Bronchial epithelial cell (primary cell): ENCODE results near the gene SAMD3. TPM values are rescaled to one million over a fixed set of nuclear protein-coding genes. Genes with fewer than 3 reads are reported as not detected.
"Not testable (repeated sequence)": the region's sequence is repeated elsewhere in the genome, so short reads cannot be mapped to it uniquely, and the experiment has no call there.

ENCODE experiments used
- DNase-seq: peaks from one replicate; pipeline ENCODE4 v3.0.0-alpha.2; 2010; ENCODE audit warnings: low read depth
- FAIRE-seq: peaks from 2 replicates; lab custom pipeline; 2011; peaks lifted over from hg19 to GRCh38; lab: Jason Lieb, UNC
- H3K27me3 ChIP-seq: 2 replicates; pipeline ENCODE4 v1.5.1; 2011; ENCODE audit warnings: low read length; ENCODE audit not compliant: control insufficient read depth, insufficient read depth
- H3K36me3 ChIP-seq: 2 replicates; pipeline ENCODE4 v1.5.1; 2011; ENCODE audit warnings: low read length; ENCODE audit not compliant: control insufficient read depth, insufficient read depth
- H3K4me3 ChIP-seq: 2 replicates; pipeline ENCODE4 v1.5.1; 2011; ENCODE audit warnings: mild to moderate bottlenecking, low read depth, low read length, control low read depth
- total RNA-seq: library from RNA; depleted of rRNA; stranded (reverse); fragments of >200 nt; gene quantifications from 2 replicates; pipeline ENCODE4 v1.2.1, GENCODE V29; 2014
- TF ChIP-seq, protein P1 (sequence below): IDR thresholded peaks from 2 replicates; pipeline ENCODE4 v1.5.1; 2011; ENCODE audit warnings: mild to moderate bottlenecking, moderate library complexity, low read length, control low read depth, inconsistent platforms; ENCODE audit not compliant: insufficient read depth, severe bottlenecking

Gene SAMD3
- total RNA-seq, 1 donor from 2014 or later = not detected

DNA sequence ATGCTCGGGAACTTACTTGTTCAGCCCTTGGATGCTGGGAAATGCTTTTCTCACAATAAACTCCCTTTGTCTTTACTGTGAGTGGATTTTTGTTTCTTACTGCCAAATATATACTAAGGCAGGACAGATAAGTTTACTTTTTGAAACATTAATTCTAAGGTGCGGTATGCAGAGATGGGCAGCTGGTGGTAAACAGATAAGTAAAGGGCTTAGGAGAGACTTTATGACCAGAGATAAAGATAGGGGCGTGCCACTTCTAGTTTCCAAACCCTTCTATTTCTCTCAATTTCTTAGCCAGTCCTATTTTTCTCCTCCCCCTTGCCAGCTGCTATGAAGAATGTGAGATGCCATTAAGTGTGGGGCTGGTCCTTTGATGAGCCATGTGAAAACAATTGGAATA, 16.3 kb downstream of the SAMD3 start:
- DNase-seq (no peak), FAIRE-seq (no peak)
- H3K36me3 ChIP-seq = no peaks in the 10 kb centered on the region
- no peaks in the 10 kb centered on the region for H3K27me3 ChIP-seq
- no peak overlapping the region for H3K4me3 ChIP-seq
- TF ChIP-seq, protein P1, sequence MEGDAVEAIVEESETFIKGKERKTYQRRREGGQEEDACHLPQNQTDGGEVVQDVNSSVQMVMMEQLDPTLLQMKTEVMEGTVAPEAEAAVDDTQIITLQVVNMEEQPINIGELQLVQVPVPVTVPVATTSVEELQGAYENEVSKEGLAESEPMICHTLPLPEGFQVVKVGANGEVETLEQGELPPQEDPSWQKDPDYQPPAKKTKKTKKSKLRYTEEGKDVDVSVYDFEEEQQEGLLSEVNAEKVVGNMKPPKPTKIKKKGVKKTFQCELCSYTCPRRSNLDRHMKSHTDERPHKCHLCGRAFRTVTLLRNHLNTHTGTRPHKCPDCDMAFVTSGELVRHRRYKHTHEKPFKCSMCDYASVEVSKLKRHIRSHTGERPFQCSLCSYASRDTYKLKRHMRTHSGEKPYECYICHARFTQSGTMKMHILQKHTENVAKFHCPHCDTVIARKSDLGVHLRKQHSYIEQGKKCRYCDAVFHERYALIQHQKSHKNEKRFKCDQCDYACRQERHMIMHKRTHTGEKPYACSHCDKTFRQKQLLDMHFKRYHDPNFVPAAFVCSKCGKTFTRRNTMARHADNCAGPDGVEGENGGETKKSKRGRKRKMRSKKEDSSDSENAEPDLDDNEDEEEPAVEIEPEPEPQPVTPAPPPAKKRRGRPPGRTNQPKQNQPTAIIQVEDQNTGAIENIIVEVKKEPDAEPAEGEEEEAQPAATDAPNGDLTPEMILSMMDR = no peak

DNA sequence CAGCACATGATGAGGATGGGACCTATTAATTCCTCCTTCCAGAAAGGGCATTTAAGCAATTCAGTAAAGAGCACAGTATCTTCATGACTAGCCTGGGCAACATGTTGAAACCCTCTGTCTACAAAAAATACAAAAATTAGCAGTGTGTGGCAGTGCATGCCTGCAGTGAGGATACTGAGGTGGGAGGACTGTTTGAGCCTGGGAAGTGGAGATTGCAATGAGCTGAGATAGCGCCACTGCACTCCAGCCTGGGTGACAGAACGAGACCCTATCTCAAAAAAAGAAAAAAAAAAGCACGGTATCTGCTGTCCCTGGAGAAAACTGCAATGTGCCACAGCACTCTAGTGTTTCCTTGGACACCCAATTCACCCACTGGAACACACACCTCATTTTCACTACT, 18.4 kb downstream of the SAMD3 start:
- TF ChIP-seq, protein P1 = no peak
- Histone ChIP-seq H3K27me3 (no peaks in the 10 kb centered on the region), H3K4me3 (no peak overlapping the region), H3K36me3 (no peaks in the 10 kb centered on the region)
- DNase-seq (no peak), FAIRE-seq (no peak)

DNA sequence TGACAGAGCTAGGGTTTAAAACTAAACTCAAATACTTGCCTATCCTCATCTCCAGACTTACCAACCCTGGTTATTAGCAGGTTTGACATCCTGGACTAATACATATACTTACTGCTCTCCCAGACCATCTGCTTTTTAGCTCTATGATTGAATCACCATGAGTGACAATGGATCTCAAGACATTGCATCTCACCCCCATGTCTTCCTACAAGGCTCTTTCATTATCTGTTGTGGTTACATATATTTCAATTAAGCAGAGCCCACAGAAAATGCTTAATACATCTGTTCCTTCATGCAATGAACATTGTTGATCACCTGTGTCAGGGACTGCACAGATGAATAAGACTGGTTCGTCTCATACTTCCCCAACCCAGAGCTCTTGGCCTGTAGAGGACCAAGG, 19.4 kb downstream of the SAMD3 start:
- H3K36me3 ChIP-seq = no peaks in the 10 kb centered on the region
- TF ChIP-seq, protein P1 = no peak
- FAIRE-seq = no peak
- H3K27me3 ChIP-seq = no peaks in the 10 kb centered on the region
- H3K4me3 ChIP-seq = no peak overlapping the region
- DNase-seq = no peak

DNA sequence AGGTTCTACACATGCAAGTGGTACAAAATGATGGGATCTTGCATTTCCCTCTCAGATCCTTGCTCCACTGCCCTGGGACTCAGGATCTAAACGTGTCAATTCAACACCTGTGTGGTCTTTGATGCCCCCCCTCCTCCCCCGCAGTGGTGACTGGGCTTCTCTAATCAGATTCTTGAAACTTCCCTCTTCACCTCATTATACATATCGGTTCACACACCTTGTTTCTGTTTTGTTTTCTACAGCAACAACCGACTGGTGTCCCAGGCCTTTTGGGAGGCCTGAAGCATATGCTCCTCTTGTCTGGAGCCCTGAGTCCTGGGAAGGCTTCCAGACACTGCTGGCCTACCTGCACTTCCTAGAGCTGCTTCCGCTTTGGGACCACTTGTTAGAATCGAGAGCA, 20.0 kb downstream of the SAMD3 start:
- no peaks in the 10 kb centered on the region for H3K27me3 ChIP-seq
- TF ChIP-seq, protein P1 = no peak
- FAIRE-seq = no peak
- H3K36me3 ChIP-seq = no peaks in the 10 kb centered on the region
- no peak overlapping the region for H3K4me3 ChIP-seq
- DNase-seq = no peak

GRCh38 chr6:130200020-130200419, 22.7 kb downstream of the SAMD3 start:
- TF ChIP-seq, protein P1 = no peak
- Histone ChIP-seq H3K36me3 (no peaks in the 10 kb centered on the region), H3K4me3 (no peak overlapping the region), H3K27me3 (no peaks in the 10 kb centered on the region)
- no peak for DNase-seq
- FAIRE-seq = no peak

- no peak for FAIRE-seq
- Histone ChIP-seq H3K27me3 (no peaks in the 10 kb centered on the region), H3K4me3 (no peak overlapping the region), H3K36me3 (no peaks in the 10 kb centered on the region)
- DNase-seq = no peak
- TF ChIP-seq, protein P1 = no peak
These were observed 24.2 kb downstream of the SAMD3 start for GRCh38 chr6:130198483-130199035.

- not testable (repeated sequence) for FAIRE-seq, H3K36me3 ChIP-seq, DNase-seq, H3K27me3 ChIP-seq, H3K4me3 ChIP-seq
These were observed 24.8 kb downstream of the SAMD3 start for GRCh38 chr6:130197816-130198482.

DNA sequence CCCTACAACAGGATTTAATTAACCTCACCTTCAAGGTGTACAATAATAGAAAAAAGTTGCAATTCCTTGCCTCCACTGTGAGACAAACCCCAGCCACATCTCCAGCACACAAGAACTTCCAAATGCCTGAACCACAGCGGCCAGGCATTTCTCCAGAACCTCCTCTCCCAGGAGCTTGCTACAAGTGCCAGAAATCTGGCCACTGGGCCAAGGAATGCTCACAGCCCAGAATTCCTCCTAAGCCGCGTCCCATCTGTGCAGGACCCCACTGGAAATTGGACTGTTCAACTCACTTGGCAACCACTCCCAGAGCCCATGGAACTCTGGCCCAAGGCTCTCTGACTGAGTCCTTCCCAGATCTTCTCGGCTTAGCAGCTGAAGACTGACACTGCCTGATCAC, 28.3 kb downstream of the SAMD3 start:
- H3K36me3 ChIP-seq, DNase-seq, H3K4me3 ChIP-seq, H3K27me3 ChIP-seq, FAIRE-seq: not testable (repeated sequence)
